HAP-1 (cell line): ENCODE measurements around the gene MOV10.

Source experiments
- DNase-seq, 2 experiments: peaks; one replicate each; pipeline ENCODE4 v3.0.0-alpha.2; 2016 to 2020; ENCODE audit warnings: low spot score in 2 of 2
- H3K27me3 ChIP-seq: fragments of 250-450 bp; sonication (Bioruptor Pico); 2 replicates; pipeline ENCODE4 v1.5.1; 2020; ENCODE audit warnings: low read depth, mild to moderate bottlenecking, moderate library complexity
- H3K36me3 ChIP-seq: fragments of 250-450 bp; sonication (Bioruptor Pico); replicated peaks from 2 replicates; pipeline ENCODE4 v1.5.1; 2020; ENCODE audit warnings: mild to moderate bottlenecking
- H3K4me1 ChIP-seq: fragments of 250-450 bp; sonication (Bioruptor Pico); 2 replicates; pipeline ENCODE4 v1.5.1; 2020; ENCODE audit warnings: mild to moderate bottlenecking
- H3K4me3 ChIP-seq: fragments of 250-450 bp; sonication (Bioruptor Pico); 2 replicates; pipeline ENCODE4 v1.5.1; 2020; ENCODE audit warnings: mild to moderate bottlenecking, moderate library complexity
- H3K9me3 ChIP-seq: fragments of 250-450 bp; sonication (Bioruptor Pico); 2 replicates; pipeline ENCODE4 v1.5.1; 2020; ENCODE audit warnings: mild to moderate bottlenecking, moderate library complexity
- in situ Hi-C: fragments of 300-500 bp; cut with MboI; formaldehyde crosslinking; loops from 3 replicates; pipeline ENCODE4 v1.14.3; 2020; ENCODE audit warnings: low sequenced_read_pairs, inconsistent platforms, mixed read lengths

Gene MOV10, protein sequence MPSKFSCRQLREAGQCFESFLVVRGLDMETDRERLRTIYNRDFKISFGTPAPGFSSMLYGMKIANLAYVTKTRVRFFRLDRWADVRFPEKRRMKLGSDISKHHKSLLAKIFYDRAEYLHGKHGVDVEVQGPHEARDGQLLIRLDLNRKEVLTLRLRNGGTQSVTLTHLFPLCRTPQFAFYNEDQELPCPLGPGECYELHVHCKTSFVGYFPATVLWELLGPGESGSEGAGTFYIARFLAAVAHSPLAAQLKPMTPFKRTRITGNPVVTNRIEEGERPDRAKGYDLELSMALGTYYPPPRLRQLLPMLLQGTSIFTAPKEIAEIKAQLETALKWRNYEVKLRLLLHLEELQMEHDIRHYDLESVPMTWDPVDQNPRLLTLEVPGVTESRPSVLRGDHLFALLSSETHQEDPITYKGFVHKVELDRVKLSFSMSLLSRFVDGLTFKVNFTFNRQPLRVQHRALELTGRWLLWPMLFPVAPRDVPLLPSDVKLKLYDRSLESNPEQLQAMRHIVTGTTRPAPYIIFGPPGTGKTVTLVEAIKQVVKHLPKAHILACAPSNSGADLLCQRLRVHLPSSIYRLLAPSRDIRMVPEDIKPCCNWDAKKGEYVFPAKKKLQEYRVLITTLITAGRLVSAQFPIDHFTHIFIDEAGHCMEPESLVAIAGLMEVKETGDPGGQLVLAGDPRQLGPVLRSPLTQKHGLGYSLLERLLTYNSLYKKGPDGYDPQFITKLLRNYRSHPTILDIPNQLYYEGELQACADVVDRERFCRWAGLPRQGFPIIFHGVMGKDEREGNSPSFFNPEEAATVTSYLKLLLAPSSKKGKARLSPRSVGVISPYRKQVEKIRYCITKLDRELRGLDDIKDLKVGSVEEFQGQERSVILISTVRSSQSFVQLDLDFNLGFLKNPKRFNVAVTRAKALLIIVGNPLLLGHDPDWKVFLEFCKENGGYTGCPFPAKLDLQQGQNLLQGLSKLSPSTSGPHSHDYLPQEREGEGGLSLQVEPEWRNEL

DNA sequence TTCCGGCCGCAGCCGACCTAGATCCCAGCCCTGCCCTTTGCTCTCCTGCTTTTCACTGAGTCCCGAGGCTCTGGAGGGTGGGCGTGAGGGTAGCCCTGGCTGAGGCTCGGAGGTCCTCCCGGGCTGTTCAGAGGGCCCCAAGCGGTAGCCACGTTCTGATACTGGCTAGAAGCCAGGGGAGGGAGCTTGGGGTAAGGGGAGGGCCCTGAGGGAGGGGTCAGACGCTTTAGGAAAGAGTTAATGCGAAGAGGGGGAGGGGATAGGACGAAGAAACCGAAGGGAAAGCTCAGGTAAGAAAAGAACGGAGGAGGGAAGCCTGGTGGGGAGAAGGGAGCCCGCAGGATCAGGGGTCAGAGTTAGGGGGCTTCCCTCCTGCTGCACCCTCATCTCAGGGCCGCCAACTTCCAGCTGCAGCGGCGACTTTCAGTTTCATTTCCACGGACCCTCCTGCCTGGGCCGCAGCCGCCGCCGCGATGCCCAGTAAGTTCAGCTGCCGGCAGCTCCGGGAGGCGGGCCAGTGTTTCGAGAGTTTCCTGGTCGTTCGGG lies at the start of gene MOV10:
MOV10 (plus strand) TSS at position 220 of the 546 bp plus-strand sequence; CDS start at position 474, 254 bp downstream.
- peak; percentile 87 to 89 for DNase-seq
- Histone ChIP-seq H3K27me3 (no peaks in the 10 kb centered on the region), H3K36me3 (peaks cover 33% of the 10 kb centered on the region), H3K4me1 (peaks cover 57% of the 10 kb centered on the region), H3K9me3 (no peaks in the 10 kb centered on the region), H3K4me3 (peak within 1 kb of the TSS; percentile 67)
- in situ Hi-C loops: no loop called here

DNA sequence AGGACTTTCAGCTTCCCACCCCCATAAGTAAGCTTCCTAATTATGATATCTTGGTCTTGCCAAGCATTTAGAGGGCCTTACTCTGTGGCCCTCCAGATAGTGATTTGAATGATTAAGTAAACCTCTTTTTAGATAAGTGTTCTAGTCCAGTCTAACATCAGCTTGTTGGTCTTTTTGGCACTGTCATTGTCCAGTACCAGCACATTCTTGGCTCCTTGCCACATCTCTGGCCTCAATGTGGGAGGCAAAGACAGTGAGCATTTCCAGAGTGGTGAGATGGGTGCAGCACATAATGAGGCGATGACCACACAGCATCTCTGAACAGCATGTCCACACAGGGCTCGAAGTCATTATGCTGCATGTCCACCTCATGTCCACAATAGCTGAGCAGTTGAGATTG lies 48.8 kb upstream of the MOV10 start:
- H3K4me3 ChIP-seq: no peak overlapping the region
- no peaks in the 10 kb centered on the region for H3K9me3 ChIP-seq
- peaks cover 8% of the 10 kb centered on the region for H3K4me1 ChIP-seq
- in situ Hi-C loops: no loop called here
- no peaks in the 10 kb centered on the region for H3K27me3 ChIP-seq
- DNase-seq: no peak
- peaks cover 2% of the 10 kb centered on the region; the same call in 1 of the 2 replicates for H3K36me3 ChIP-seq

DNA sequence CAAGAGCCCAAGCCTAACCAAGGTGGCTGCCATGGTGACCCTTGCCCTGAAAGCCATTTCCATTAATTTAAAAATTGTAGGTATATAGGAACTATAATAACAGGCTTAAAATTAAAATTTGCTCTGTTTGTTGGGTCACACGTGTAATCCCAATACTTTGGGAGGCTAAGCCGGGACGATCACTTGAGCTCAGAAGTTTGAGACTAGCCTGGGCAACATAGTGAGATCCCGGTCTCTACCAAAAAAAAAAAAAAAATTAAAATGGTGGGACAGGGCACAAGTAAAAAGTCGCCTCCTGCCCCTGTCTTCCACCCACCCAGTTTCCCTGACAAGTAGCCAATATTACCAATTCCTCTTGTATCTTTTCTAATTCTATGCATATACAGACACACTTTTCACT lies 48.3 kb upstream of the MOV10 start:
- no peak overlapping the region for H3K4me3 ChIP-seq
- peaks cover 13% of the 10 kb centered on the region for H3K4me1 ChIP-seq
- no peak for DNase-seq
- H3K9me3 ChIP-seq: no peaks in the 10 kb centered on the region
- H3K36me3 ChIP-seq: peaks cover 2% of the 10 kb centered on the region; the same call in 1 of the 2 replicates
- in situ Hi-C loops: no loop called here
- no peaks in the 10 kb centered on the region for H3K27me3 ChIP-seq

GRCh38 chr1:112626887-112627286 lies 47.6 kb upstream of the MOV10 start:
- no peak for DNase-seq
- Histone ChIP-seq H3K4me1 (peaks cover 13% of the 10 kb centered on the region), H3K36me3 (peaks cover 2% of the 10 kb centered on the region; the same call in 1 of the 2 replicates), H3K9me3 (no peaks in the 10 kb centered on the region), H3K27me3 (no peaks in the 10 kb centered on the region), H3K4me3 (no peak overlapping the region)
- in situ Hi-C loops: no loop called here

GRCh38 chr1:112628516-112628915 lies 45.9 kb upstream of the MOV10 start:
- Histone ChIP-seq H3K9me3 (no peaks in the 10 kb centered on the region), H3K4me1 (peaks cover 6% of the 10 kb centered on the region), H3K4me3 (no peak overlapping the region), H3K36me3 (peaks cover 2% of the 10 kb centered on the region; the same call in 1 of the 2 replicates), H3K27me3 (no peaks in the 10 kb centered on the region)
- DNase-seq: no peak
- in situ Hi-C loops: no loop called here

- in situ Hi-C loops: no loop called here
- no peaks in the 10 kb centered on the region for H3K9me3 ChIP-seq
- peaks cover 6% of the 10 kb centered on the region for H3K4me1 ChIP-seq
These were observed 45.2 kb upstream of the MOV10 start for GRCh38 chr1:112629256-112629655.

DNA sequence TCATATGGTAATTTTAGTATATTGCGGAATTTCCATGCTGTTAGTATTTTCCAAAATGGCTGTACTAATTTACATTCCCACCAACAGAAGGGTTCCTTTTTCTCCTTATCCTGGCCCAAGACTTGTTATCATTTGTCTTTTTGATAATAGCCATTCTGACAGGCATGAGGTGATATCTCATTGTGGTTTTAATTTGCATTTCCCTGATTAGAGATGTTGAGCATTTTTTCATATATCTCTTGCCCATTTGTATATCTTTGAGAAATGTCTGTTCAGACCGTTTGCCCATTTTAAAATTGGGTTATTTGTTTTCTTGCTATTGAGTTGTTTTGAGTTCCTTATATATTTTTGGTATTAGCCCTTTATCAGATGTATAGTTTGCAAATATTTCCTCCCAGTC lies 40.8 kb upstream of the MOV10 start:
- in situ Hi-C loops: no loop called here
- DNase-seq: no peak
- Histone ChIP-seq H3K4me1 (peaks cover 37% of the 10 kb centered on the region), H3K4me3 (no peak overlapping the region), H3K27me3 (no peaks in the 10 kb centered on the region), H3K9me3 (no peaks in the 10 kb centered on the region), H3K36me3 (no peaks in the 10 kb centered on the region; the same call in 1 of the 2 replicates)

More at GRCh38 chr1:112629256-112629655, 45.2 kb upstream of the MOV10 start:
- DNase-seq: no peak
- Histone ChIP-seq H3K4me3 (no peak overlapping the region), H3K36me3 (peaks cover 2% of the 10 kb centered on the region; the same call in 1 of the 2 replicates), H3K27me3 (no peaks in the 10 kb centered on the region)

GRCh38 chr1:112634367-112634766 lies 40.1 kb upstream of the MOV10 start:
- Histone ChIP-seq H3K4me1 (peaks cover 39% of the 10 kb centered on the region), H3K27me3 (no peaks in the 10 kb centered on the region), H3K9me3 (no peaks in the 10 kb centered on the region), H3K4me3 (no peak overlapping the region), H3K36me3 (no peaks in the 10 kb centered on the region; the same call in 1 of the 2 replicates)
- DNase-seq: no peak
- in situ Hi-C loops: no loop called here

- Histone ChIP-seq H3K27me3 (no peaks in the 10 kb centered on the region), H3K4me3 (no peak overlapping the region), H3K9me3 (no peaks in the 10 kb centered on the region), H3K36me3 (no peaks in the 10 kb centered on the region), H3K4me1 (peaks cover 37% of the 10 kb centered on the region)
- no peak for DNase-seq
- in situ Hi-C loops: no loop called here
These were observed 38.4 kb upstream of the MOV10 start for GRCh38 chr1:112636056-112636455.

DNA sequence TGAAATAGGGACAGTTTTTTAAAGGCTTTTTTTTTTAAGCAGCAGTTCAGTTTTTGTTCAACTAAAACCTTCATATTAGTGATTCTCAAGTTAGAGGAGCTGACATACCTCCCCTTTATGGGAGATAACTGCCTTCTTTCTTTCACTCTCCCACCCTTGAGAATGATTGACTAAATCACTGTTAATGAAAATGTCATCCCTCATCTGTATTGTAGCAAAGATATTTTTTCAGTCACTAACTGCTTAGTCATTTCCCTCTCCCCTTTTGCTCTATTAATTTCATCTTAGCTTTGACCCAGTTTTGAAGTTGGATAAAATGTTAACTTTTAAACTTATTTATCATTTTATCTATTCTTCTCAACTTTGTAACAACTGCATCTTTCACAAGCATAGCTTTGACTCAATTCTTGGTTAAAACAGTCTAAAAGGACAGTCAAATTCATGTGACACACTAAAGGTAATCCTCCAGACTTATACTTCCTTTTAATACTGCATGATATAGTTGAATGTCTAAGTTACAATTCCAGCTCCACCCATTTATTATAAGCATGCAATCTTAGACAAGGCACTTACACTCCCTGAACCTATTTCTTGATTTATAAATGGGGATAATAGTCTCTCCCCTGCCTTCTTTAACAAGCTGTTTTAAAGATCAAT lies 37.7 kb upstream of the MOV10 start:
- DNase-seq: no peak

DNA sequence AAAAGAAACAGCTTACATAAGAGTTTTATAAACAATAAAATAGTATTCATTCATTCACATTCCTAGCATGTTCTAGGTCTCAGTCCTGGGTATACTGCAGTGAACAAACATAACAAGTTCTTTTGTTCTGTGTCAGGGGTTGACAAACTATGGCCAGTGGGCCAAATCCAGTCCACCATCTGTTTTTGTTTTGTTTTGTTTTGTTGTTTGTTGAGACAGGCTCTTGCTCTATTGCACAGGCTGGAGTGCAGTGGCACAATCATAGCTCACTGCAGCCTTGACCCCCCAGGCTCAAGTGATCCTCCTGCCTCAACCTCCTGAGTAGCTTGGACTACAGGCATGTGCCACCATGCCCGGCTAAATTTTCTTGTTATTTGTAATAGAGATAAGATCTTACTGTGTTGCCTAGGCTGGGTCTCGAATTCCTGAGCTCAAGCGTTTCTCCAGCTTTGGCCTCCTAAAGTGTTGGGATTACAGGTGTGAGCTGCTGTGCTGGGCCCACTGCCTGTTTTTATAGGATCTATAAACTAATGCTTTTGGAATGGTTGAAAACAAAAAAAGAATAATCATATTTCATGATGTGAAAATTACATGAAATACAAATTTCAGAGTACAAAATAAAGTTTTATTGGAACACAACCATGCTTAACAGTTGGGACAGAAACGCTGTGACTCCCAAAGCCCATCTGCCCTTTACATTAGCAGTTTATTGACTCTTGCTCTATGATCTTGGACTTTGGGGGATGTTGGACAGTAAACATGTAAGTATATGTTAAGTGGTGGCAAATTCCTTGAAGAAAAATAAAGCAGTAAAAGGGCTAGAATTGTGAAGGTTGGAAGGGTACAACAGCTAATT lies 37.0 kb upstream of the MOV10 start:
- in situ Hi-C loops: no loop called here
- Histone ChIP-seq H3K9me3 (no peaks in the 10 kb centered on the region), H3K27me3 (no peaks in the 10 kb centered on the region), H3K4me3 (no peak overlapping the region), H3K36me3 (no peaks in the 10 kb centered on the region), H3K4me1 (peaks cover 38% of the 10 kb centered on the region)
- DNase-seq: peak; percentile 39 to 78

More for the DNA sequence above, 37.7 kb upstream of the MOV10 start:
- H3K9me3 ChIP-seq: no peaks in the 10 kb centered on the region
- no peak overlapping the region for H3K4me3 ChIP-seq
- H3K36me3 ChIP-seq: no peaks in the 10 kb centered on the region
- H3K4me1 ChIP-seq: peaks cover 38% of the 10 kb centered on the region
- H3K27me3 ChIP-seq: no peaks in the 10 kb centered on the region
- in situ Hi-C loops: no loop called here

DNA sequence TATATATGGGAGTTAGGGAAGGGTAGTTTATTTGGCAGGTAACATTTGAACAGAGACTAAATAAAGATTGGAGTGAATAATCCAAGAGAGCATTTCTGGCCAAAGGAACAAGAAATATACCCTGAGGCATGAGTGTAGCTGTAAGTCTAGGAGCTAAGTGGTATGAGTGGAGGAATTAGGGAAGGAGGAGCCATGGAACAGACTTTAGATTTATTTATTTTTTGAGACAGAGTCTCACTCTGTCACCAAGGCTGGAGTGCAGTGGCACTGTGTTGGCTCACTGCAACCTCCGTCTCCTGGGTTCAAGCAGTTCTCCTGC lies 36.4 kb upstream of the MOV10 start:
- Histone ChIP-seq H3K36me3 (no peaks in the 10 kb centered on the region), H3K4me3 (no peak overlapping the region), H3K4me1 (peaks cover 38% of the 10 kb centered on the region), H3K9me3 (no peaks in the 10 kb centered on the region), H3K27me3 (no peaks in the 10 kb centered on the region)
- in situ Hi-C loops: no loop called here
- DNase-seq: no peak
